Glomerular visceral epithelial cell (primary cell): ENCODE measurements around the gene PHF19.
A peak's percentile ranks its signal among the peaks of the same experiment; 100 is the strongest.

Experiments
- DNase-seq: peaks from one replicate; pipeline ENCODE4 v3.0.0-alpha.2; 2016; ENCODE audit errors: extremely low spot score

Gene PHF19

DNA sequence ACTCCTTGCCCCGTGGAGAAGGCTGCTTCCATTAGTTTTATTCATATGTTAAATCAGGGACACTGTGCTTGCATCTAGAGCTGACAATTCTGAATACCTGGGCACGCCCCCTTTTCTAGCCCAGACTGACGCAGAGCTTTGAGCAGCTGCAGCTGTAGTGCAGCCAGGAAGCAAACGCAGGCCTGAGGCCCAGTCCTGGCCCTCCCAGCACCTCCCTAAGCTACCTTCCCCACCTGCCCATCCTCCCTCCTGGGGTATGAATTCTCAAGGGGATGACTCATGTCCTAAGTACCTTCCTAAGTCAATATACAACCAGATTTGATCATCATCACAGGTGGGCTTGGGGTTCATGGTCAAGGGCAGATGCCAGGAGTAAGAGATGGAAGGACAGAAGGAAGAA is 3.5 kb downstream of the PHF19 start:
- DNase-seq, result peak; percentile 86

GRCh38 chr9:120872791-120873502 is 4.0 kb downstream of the PHF19 start:
- no peak for DNase-seq

DNA sequence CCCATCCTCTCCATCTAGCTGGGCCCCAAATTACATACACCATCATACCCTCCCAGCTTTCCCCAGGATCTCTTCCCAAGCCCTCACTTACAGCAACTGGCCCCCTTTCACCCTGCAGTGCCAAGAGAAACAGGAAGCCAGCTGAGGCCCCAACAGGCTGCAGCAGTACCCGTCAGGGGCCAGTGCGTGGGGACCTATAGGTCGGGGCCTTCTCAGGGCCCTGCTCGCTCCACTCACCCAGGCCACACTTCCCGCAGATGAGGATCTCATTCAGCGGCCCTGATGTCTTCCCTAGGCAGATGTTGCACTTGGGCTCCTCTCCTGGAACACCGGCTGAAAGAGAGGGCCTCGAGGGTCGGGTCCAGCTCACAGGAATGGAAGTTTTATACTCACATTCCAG is 6.8 kb downstream of the PHF19 start:
- no peak for DNase-seq

GRCh38 chr9:120869726-120870125 is 7.3 kb downstream of the PHF19 start:
- DNase-seq, result no peak

DNA sequence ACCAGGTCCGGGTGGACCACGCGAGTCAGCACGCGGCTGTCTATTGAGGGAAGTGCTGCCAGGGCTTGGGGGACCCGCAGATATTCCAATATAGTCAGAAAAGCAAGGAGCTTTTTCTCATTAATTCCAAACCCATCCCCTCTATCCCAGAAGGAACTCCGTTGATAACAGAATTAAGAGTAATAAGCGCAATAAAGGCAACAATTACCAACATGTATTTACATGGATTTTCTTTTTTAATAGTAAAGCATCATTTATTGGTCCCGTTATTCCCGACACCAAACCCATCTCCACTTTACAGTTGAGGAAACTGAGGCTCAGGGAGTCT is 7.7 kb downstream of the PHF19 start:
- DNase-seq, result no peak

GRCh38 chr9:120868676-120869359 is 8.2 kb downstream of the PHF19 start:
- DNase-seq, result peak; percentile 96

- DNase-seq, result no peak
Measured at GRCh38 chr9:120868339-120868675, 8.7 kb downstream of the PHF19 start.

DNA sequence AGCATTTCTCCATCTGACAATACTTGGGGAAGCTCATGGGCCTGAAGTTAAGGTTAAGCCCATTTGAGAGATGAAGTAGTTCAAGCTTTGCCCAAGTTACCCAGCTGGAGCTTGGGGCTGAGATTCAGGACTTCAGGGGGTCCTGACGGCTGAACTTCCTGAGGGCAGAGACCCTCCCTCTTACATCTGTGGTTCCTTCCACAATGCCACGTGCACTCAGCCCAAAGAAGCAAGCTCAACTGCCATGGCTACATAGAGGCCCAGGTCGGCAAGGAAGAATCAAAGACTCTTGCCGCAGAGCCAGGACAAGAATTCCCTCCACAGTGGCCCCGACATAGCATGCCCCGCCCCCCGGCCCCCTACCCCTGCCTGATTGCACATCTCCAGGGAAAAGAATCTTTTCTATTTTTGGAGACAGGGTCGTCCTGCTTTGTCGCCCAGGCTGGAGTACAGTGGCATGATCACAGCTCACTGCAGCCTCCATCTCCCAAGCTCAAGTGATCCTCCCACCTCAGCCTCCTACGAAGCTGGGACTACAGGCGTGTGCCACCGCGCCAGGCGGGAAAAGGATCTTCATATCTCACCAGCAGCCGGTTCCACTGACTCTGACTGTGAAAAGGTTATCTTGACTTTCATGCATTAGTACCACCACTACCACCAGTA is 9.2 kb downstream of the PHF19 start:
- DNase-seq, result no peak

- DNase-seq, result no peak
Measured at GRCh38 chr9:120866651-120867050, 10.3 kb downstream of the PHF19 start.

DNA sequence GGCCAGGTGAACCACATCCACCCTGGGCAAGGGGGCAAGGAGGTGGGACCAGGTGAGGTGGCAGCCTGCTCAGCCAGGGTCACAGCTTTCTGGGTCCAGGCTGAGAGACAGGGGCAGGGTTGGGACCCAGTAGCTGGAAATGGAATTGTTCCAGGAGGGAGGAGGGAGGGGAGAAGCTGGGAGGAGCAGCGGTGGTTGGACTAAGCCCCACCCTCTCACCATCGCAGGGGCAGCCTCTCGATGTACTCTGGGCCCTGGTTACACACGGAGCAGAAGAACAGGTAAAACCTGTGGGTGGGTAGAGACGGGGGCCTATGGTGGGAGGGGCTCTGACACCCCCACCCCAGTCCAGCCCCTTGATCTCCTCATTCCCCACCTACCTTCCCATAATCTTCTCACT is 11.2 kb downstream of the PHF19 start:
- no peak for DNase-seq

- DNase-seq, result no peak
Measured at GRCh38 chr9:120865176-120865575, 11.8 kb downstream of the PHF19 start.

GRCh38 chr9:120864719-120865118 is 12.3 kb downstream of the PHF19 start:
- no peak for DNase-seq

DNA sequence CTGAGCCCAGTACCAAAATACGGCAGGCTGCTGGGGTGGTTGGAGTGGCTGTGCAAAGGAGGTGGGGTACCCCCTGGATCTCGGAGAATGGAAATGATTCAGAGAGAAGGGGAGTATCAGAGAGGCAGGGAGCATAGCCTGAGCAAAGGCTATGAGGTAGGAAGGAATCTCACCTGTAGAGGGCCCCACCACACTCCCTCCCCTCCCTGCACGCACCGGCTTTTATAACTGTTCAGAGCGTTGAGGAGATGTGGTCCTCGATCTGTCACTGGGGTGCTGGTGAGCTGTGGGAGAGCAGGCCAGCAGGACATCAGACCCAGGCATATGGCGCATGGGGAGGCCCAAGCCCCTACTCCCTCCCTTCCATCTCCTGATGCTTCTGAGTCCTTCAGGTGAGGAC is 13.2 kb downstream of the PHF19 start:
- DNase-seq, result no peak

GRCh38 chr9:120862452-120862851 is 14.5 kb downstream of the PHF19 start:
- no peak for DNase-seq

- no peak for DNase-seq
Measured at GRCh38 chr9:120861935-120862334, 15.1 kb downstream of the PHF19 start.

DNA sequence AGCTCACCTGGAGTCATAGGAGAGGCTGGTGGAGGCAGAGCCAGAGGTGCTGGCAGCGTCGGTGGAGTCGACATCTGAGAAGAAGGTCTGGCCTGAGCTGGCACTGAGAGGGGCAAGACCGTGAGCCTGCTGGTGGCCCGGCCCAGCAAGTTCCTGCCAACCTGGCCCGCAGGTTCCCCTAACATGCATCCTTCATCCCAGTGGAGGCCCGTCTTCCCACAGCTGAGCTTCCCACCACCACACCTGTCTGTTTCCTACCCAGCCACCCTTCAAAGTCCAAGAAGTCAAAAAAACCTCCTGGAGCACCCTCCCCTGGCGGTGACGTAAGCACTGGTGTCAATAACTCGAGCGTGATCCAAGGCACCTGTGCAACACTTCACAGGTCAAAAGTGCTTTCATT is 16.9 kb downstream of the PHF19 start:
- DNase-seq, result no peak

GRCh38 chr9:120859361-120859760 is 17.6 kb downstream of the PHF19 start:
- no peak for DNase-seq

GRCh38 chr9:120857902-120858301 is 19.1 kb downstream of the PHF19 start:
- DNase-seq, result no peak

- DNase-seq, result no peak
Measured at GRCh38 chr9:120857481-120857880, 19.5 kb downstream of the PHF19 start.

GRCh38 chr9:120856700-120857099 is 20.3 kb downstream of the PHF19 start:
- DNase-seq, result no peak

GRCh38 chr9:120855827-120856670 is 20.9 kb downstream of the PHF19 start:
- no peak for DNase-seq

DNA sequence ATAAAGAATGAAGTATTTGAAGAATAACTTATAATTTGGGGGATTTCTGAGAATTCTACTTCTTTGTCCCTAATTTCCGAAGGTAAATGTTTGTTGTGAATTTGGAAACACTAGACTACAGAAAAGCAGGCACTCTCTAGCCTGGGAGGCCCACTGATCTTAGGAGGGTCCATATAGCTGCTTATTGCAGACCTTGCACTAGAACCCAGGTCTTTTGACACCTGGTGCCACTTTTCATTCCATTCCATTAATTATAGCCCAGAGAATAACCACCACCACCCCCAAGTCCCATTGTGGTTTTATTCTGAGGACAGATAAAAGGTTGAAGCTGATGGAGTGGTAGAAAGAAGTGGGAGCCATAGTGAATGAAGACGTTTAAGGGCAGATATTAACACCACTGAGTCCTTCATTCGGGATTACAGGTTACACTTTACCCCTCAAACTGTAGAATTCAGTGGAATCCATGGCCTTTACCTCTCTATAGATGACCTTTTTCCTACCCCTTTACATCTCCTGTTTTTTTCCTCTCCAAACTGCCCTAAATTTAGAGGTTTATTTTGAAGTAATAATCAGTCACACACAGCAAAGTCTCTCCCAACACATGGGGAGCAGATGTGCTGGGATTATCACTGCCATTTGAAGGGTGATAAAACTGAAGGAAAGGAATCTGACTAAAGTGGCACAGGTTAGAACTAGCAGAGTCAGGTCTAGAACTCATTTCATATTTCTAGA is 22.2 kb downstream of the PHF19 start:
- DNase-seq, result no peak
